Glutamatergic neuron (in vitro differentiated cells): ENCODE data around the gene SRSF6. TPM values are rescaled to one million over a fixed set of nuclear protein-coding genes. Genes with fewer than 3 reads are reported as not detected.
A peak's percentile ranks its signal among the peaks of the same experiment; 100 is the strongest.

Experiments
- DNase-seq: peaks from one replicate; pipeline ENCODE4 v3.0.0; 2022
- H3K27ac Mint-ChIP-seq: one replicate; pipeline ENCODE4 v1.8.0; 2020; ENCODE audit warnings: mild to moderate bottlenecking, mixed read lengths, inconsistent platforms; ENCODE audit not compliant: unreplicated experiment
- H3K27me3 Mint-ChIP-seq: one replicate; pipeline ENCODE4 v1.8.0; 2020; ENCODE audit warnings: mild to moderate bottlenecking, moderate library complexity, mixed read lengths, inconsistent platforms; ENCODE audit not compliant: unreplicated experiment
- H3K36me3 Mint-ChIP-seq: one replicate; pipeline ENCODE4 v1.8.0; 2020; ENCODE audit warnings: mild to moderate bottlenecking, mixed read lengths, inconsistent platforms; ENCODE audit not compliant: unreplicated experiment
- H3K4me1 Mint-ChIP-seq: one replicate; pipeline ENCODE4 v1.8.0; 2020; ENCODE audit warnings: mild to moderate bottlenecking, low read depth, mixed read lengths, inconsistent platforms; ENCODE audit not compliant: unreplicated experiment
- H3K4me3 Mint-ChIP-seq: one replicate; pipeline ENCODE4 v1.8.0; 2020; ENCODE audit warnings: mild to moderate bottlenecking, mixed read lengths, inconsistent platforms; ENCODE audit not compliant: unreplicated experiment
- H3K9me3 Mint-ChIP-seq: one replicate; pipeline ENCODE4 v1.8.0; 2020; ENCODE audit warnings: mild to moderate bottlenecking, moderate library complexity, mixed read lengths, inconsistent platforms; ENCODE audit not compliant: unreplicated experiment
- total RNA-seq: library from RNA; stranded (reverse); fragmentation: NEBNext Ultra II Directional; extraction: Animal tissue kit (Norgen Biotek cat#: 25700); gene quantifications from one replicate; pipeline ENCODE4 v1.2.1, GENCODE V29; 2021; ENCODE audit not compliant: unreplicated experiment
- TF ChIP-seq, protein P1 (sequence below): fragments of 200-600 bp; sonication (generic); IDR thresholded peaks from one replicate; pipeline ENCODE4 v1.5.0; 2021; ENCODE audit not compliant: partially characterized antibody, unreplicated experiment

Gene SRSF6
- total RNA-seq, 1 donor from 2014 or later: 161 TPM

GRCh38 chr20:43456809-43457639 is 672 bp upstream of the SRSF6 start:
- H3K4me3 Mint-ChIP-seq: peak overlapping the region; percentile 86
- H3K9me3 Mint-ChIP-seq: peaks cover 11% of the 10 kb centered on the region

DNA sequence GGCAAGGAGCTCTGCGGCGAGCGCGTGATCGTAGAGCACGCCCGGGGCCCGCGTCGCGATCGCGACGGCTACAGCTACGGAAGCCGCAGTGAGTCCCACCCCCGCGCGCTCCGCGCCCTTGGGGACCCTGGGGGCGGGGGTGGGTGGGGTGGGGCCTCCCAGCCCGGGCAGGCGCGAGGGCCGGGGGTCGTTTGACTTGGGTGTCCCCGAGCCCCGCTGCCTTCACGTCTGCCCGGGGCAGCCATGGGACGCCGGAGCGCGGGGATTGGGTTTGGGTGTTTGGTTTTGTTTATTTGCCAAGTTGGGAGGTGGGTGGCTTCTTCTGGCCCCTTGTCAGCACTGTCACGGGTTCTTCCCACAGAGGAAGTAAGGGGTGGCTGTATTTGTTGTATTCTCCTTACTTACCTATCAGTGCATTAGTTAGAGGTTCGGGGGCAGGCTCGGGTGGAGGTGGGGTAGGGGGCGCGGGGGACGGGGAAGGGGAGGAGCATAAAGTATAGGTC is 777 bp downstream of the SRSF6 start:
- H3K9me3 Mint-ChIP-seq: peaks cover 11% of the 10 kb centered on the region
- H3K36me3 Mint-ChIP-seq: peaks cover 7% of the 10 kb centered on the region
- peak overlapping the region; percentile 88 for H3K4me3 Mint-ChIP-seq
- no peak overlapping the region for H3K27ac Mint-ChIP-seq
- no peak for DNase-seq
- TF ChIP-seq, protein P1, sequence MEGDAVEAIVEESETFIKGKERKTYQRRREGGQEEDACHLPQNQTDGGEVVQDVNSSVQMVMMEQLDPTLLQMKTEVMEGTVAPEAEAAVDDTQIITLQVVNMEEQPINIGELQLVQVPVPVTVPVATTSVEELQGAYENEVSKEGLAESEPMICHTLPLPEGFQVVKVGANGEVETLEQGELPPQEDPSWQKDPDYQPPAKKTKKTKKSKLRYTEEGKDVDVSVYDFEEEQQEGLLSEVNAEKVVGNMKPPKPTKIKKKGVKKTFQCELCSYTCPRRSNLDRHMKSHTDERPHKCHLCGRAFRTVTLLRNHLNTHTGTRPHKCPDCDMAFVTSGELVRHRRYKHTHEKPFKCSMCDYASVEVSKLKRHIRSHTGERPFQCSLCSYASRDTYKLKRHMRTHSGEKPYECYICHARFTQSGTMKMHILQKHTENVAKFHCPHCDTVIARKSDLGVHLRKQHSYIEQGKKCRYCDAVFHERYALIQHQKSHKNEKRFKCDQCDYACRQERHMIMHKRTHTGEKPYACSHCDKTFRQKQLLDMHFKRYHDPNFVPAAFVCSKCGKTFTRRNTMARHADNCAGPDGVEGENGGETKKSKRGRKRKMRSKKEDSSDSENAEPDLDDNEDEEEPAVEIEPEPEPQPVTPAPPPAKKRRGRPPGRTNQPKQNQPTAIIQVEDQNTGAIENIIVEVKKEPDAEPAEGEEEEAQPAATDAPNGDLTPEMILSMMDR: no peak
- peaks cover 13% of the 10 kb centered on the region for H3K27me3 Mint-ChIP-seq
- H3K4me1 Mint-ChIP-seq: peaks cover 2% of the 10 kb centered on the region

More at GRCh38 chr20:43456809-43457639, 672 bp upstream of the SRSF6 start:
- Mint-ChIP-seq H3K4me1 (peaks cover 2% of the 10 kb centered on the region), H3K27me3 (peaks cover 13% of the 10 kb centered on the region), H3K27ac (peak overlapping the region; percentile 100), H3K36me3 (peaks cover 7% of the 10 kb centered on the region)
- peak; percentile 89 for DNase-seq
- TF ChIP-seq, protein P1: no peak

DNA sequence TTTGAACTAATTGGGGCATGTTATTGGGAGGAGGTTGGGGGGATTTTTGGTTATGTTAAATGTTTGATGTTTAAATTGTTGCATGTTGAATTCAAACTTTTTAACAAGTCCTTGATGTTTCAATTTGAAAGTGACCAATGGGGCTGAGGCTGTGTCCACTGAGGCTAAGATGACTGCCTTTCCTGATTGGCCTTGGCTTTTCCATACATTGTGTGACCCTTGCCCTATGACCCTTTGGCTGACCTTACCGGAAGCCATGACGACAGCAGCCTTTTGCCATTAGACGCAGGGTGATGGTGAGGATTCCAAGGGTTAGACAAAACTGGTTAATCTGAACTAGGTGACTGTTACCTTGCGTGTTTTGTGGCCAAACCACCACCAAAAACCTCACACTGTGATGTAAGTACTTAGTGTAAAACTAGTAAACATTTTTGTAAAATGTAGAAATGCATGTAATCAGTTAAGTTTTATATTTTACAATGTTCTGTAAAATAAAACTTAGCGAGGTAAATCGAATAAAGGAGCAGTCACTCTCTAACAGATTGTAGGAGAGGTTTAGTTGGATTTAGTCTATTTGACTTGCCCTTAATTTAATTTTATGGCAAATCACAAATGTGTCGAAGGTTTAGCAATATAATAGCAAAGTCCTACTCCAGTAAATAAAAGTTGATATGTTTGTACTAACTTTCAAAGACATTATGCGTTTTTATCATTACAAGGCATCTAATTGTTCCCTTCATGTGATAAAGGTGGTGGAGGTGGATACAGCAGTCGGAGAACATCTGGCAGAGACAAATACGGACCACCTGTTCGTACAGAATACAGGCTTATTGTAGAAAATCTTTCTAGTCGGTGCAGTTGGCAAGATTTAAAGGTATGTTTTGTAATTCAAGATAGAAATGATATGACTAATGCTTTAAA is 1.6 kb downstream of the SRSF6 start:
- TF ChIP-seq, protein P1: no peak
- Mint-ChIP-seq H3K27me3 (peaks cover 10% of the 10 kb centered on the region), H3K36me3 (peaks cover 7% of the 10 kb centered on the region), H3K9me3 (peaks cover 11% of the 10 kb centered on the region), H3K27ac (peak overlapping the region; percentile 6), H3K4me3 (peak overlapping the region; percentile 88), H3K4me1 (peaks cover 2% of the 10 kb centered on the region)
- DNase-seq: no peak

DNA sequence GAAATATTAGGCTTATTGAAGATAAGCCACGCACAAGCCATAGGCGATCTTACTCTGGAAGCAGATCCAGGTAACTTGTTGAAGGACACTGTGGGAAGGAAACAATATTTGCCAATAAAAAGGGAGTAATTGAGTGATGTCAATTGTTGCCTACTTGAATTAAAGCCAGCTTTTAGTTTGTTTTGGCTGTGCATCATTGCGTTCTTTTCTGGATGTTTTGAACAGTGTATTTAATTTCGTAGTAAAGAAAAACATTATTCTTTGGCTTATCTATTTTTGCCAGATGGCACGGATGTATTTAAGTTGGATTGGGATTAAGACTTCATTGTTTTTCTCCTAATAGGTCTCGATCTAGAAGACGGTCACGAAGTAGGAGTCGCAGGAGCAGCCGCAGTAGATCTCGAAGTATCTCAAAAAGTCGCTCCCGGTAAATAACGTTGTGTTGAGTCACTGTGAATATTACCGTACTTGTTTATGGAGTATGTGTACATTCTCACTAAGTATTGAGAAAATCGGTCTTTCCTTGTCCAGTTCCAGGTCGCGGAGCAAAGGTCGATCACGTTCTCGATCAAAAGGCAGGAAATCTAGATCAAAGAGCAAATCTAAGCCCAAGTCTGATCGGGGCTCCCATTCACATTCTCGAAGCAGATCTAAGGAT is 2.6 kb downstream of the SRSF6 start:
- Mint-ChIP-seq H3K27ac (no peak overlapping the region), H3K36me3 (peaks cover 7% of the 10 kb centered on the region), H3K4me1 (peaks cover 2% of the 10 kb centered on the region), H3K27me3 (peaks cover 9% of the 10 kb centered on the region), H3K9me3 (peaks cover 11% of the 10 kb centered on the region), H3K4me3 (peak overlapping the region; percentile 14)
- no peak for DNase-seq
- TF ChIP-seq, protein P1: no peak
